Mesendoderm (in vitro differentiated cells): ENCODE measurements around the gene SLC9C2.

ENCODE experiments used
- DNase-seq: peaks from one replicate; pipeline ENCODE4 v3.0.0; 2013
- H2AK5ac ChIP-seq: 2 replicates; pipeline ENCODE4 v1.6.1; 2013; ENCODE audit warnings: low read length, inconsistent platforms
- H2BK120ac ChIP-seq: 2 replicates; pipeline ENCODE4 v1.6.1; 2013; ENCODE audit warnings: low read depth, mild to moderate bottlenecking, low read length, moderate library complexity, mixed read lengths
- H2BK15ac ChIP-seq: replicated peaks from 2 replicates; pipeline ENCODE4 v1.6.1; 2013; ENCODE audit warnings: low read depth, mild to moderate bottlenecking, moderate library complexity
- H2BK5ac ChIP-seq: 2 replicates; pipeline ENCODE4 v1.6.1; 2013; ENCODE audit warnings: low read length, inconsistent platforms
- H3K18ac ChIP-seq: 2 replicates; pipeline ENCODE4 v1.6.1; 2013; ENCODE audit warnings: mild to moderate bottlenecking, low read length, mixed read lengths
- H3K23ac ChIP-seq: one replicate; pipeline ENCODE4 v1.6.1; 2013; ENCODE audit warnings: low read length
- H3K27ac ChIP-seq: 2 replicates; pipeline ENCODE4 v1.5.1; 2013; ENCODE audit warnings: low read depth, mild to moderate bottlenecking, inconsistent platforms, low read length, moderate library complexity
- H3K27me3 ChIP-seq: 2 replicates; pipeline ENCODE4 v1.6.1; 2013; ENCODE audit warnings: low read length, control low read depth, mild to moderate bottlenecking, inconsistent platforms; ENCODE audit not compliant: insufficient read depth, poor library complexity
- H3K36me3 ChIP-seq: 2 replicates; pipeline ENCODE4 v1.6.1; 2013; ENCODE audit warnings: low read length, inconsistent platforms; ENCODE audit not compliant: control insufficient read depth, insufficient read depth
- H3K4ac ChIP-seq: one replicate; pipeline ENCODE4 v1.6.1; 2013; ENCODE audit warnings: low read depth, mild to moderate bottlenecking, low read length, moderate library complexity
- H3K4me1 ChIP-seq: 2 replicates; pipeline ENCODE4 v1.6.1; 2013; ENCODE audit warnings: low read depth, low read length, inconsistent platforms; ENCODE audit not compliant: control insufficient read depth
- H3K4me2 ChIP-seq: 2 replicates; pipeline ENCODE4 v1.6.1; 2013; ENCODE audit warnings: low read length
- H3K4me3 ChIP-seq: 2 replicates; pipeline ENCODE4 v1.5.1; 2013; ENCODE audit warnings: mild to moderate bottlenecking, low read length
- H3K56ac ChIP-seq: one replicate; pipeline ENCODE4 v1.6.1; 2013; ENCODE audit warnings: low read length
- H3K79me1 ChIP-seq: 2 replicates; pipeline ENCODE4 v1.6.1; 2013; ENCODE audit warnings: low read length, inconsistent platforms
- H3K79me2 ChIP-seq: 2 replicates; pipeline ENCODE4 v1.6.1; 2013; ENCODE audit warnings: mild to moderate bottlenecking, low read length; ENCODE audit not compliant: control insufficient read depth, insufficient read depth
- H3K9ac ChIP-seq: 2 replicates; pipeline ENCODE4 v1.6.1; 2013; ENCODE audit warnings: low read length, inconsistent platforms
- H4K5ac ChIP-seq: one replicate; pipeline ENCODE4 v1.6.1; 2013; ENCODE audit warnings: low read length
- H4K8ac ChIP-seq: one replicate; pipeline ENCODE4 v1.6.1; 2013; ENCODE audit warnings: low read depth, mild to moderate bottlenecking, control low read depth, low read length, moderate library complexity
- WGBS: extraction: QIAGEN DNeasy Blood & Tissue Kit; methylation state at CpG from one replicate; pipeline ENCODE4 v1.1.7; 2013; ENCODE audit warnings: low lambda C conversion rate, missing lambda C conversion rate; ENCODE audit not compliant: insufficient coverage; ENCODE audit errors: extremely low coverage; 5-methylcytosine and 5-hydroxymethylcytosine counted together

SLC9C2 gene

GRCh38 chr1:173553312-173553711, 49.6 kb downstream of the SLC9C2 start:
- Histone ChIP-seq H3K4ac (no peak overlapping the region), H3K4me1 (no peaks in the 10 kb centered on the region), H2BK15ac (no peak overlapping the region), H3K4me3 (no peak overlapping the region), H3K56ac (no peak overlapping the region), H3K27ac (no peak overlapping the region), H3K23ac (no peak overlapping the region), H4K8ac (no peak overlapping the region), H2AK5ac (no peak overlapping the region), H2BK5ac (no peak overlapping the region), H3K79me1 (no peaks in the 10 kb centered on the region), H3K18ac (no peak overlapping the region), H3K9ac (no peak overlapping the region), H2BK120ac (no peak overlapping the region), H3K27me3 (no peaks in the 10 kb centered on the region), H3K4me2 (no peak overlapping the region), H3K36me3 (no peaks in the 10 kb centered on the region), H4K5ac (no peak overlapping the region), H3K79me2 (no peaks in the 10 kb centered on the region)
- DNase-seq, result no peak

- H3K9ac ChIP-seq, result no peak overlapping the region
- no peak overlapping the region for H4K8ac ChIP-seq
- H3K79me1 ChIP-seq, result no peaks in the 10 kb centered on the region
- no peak for DNase-seq
- H3K18ac ChIP-seq, result no peak overlapping the region
- no peak overlapping the region for H2BK120ac ChIP-seq
- no peak overlapping the region for H3K56ac ChIP-seq
- H2AK5ac ChIP-seq, result no peak overlapping the region
- no peak overlapping the region for H3K27ac ChIP-seq
- H3K36me3 ChIP-seq, result no peaks in the 10 kb centered on the region
- no CpG with 5 or more reads among the region's 3 CpGs for WGBS
- H4K5ac ChIP-seq, result no peak overlapping the region
- no peak overlapping the region for H3K4me2 ChIP-seq
- H2BK5ac ChIP-seq, result no peak overlapping the region
- H3K4ac ChIP-seq, result no peak overlapping the region
- H3K27me3 ChIP-seq, result no peaks in the 10 kb centered on the region
- no peaks in the 10 kb centered on the region for H3K4me1 ChIP-seq
- no peak overlapping the region for H3K23ac ChIP-seq
- no peak overlapping the region for H2BK15ac ChIP-seq
- H3K4me3 ChIP-seq, result no peak overlapping the region
- H3K79me2 ChIP-seq, result no peaks in the 10 kb centered on the region
These were observed 51.2 kb downstream of the SLC9C2 start for GRCh38 chr1:173551699-173552098.

- no peak overlapping the region for H4K8ac ChIP-seq
- H2BK15ac ChIP-seq, result no peak overlapping the region
- H3K4me3 ChIP-seq, result no peak overlapping the region
- no peak for DNase-seq
- no peak overlapping the region for H3K18ac ChIP-seq
- H3K9ac ChIP-seq, result no peak overlapping the region
- H3K56ac ChIP-seq, result no peak overlapping the region
- H3K4me2 ChIP-seq, result no peak overlapping the region
- H3K36me3 ChIP-seq, result no peaks in the 10 kb centered on the region
- no CpG with 5 or more reads among the region's 2 CpGs for WGBS
- H3K79me2 ChIP-seq, result no peaks in the 10 kb centered on the region
- H3K4me1 ChIP-seq, result no peaks in the 10 kb centered on the region
- no peaks in the 10 kb centered on the region for H3K27me3 ChIP-seq
- H2AK5ac ChIP-seq, result no peak overlapping the region
- H3K4ac ChIP-seq, result no peak overlapping the region
- no peaks in the 10 kb centered on the region for H3K79me1 ChIP-seq
- H2BK5ac ChIP-seq, result no peak overlapping the region
- no peak overlapping the region for H4K5ac ChIP-seq
- no peak overlapping the region for H3K23ac ChIP-seq
- no peak overlapping the region for H2BK120ac ChIP-seq
- no peak overlapping the region for H3K27ac ChIP-seq
These were observed 53.1 kb downstream of the SLC9C2 start for GRCh38 chr1:173549813-173550212.

GRCh38 chr1:173545688-173546087, 57.2 kb downstream of the SLC9C2 start:
- Histone ChIP-seq H2BK15ac (no peak overlapping the region), H3K23ac (no peak overlapping the region), H2AK5ac (no peak overlapping the region), H3K4ac (no peak overlapping the region), H3K4me2 (no peak overlapping the region), H3K27ac (no peak overlapping the region), H3K79me2 (no peaks in the 10 kb centered on the region), H3K36me3 (no peaks in the 10 kb centered on the region), H3K4me1 (no peaks in the 10 kb centered on the region), H2BK5ac (no peak overlapping the region), H4K8ac (no peak overlapping the region), H3K27me3 (no peaks in the 10 kb centered on the region), H4K5ac (no peak overlapping the region), H3K79me1 (no peaks in the 10 kb centered on the region), H2BK120ac (no peak overlapping the region), H3K4me3 (no peak overlapping the region), H3K18ac (no peak overlapping the region), H3K9ac (no peak overlapping the region), H3K56ac (no peak overlapping the region)
- peak; percentile 20 for DNase-seq
- whole genome bisulfite sequencing, result no CpG with 5 or more reads among the region's 3 CpGs

GRCh38 chr1:173536223-173536622, 66.6 kb downstream of the SLC9C2 start:
- H2AK5ac ChIP-seq, result no peak overlapping the region
- H3K9ac ChIP-seq, result no peak overlapping the region
- no peak overlapping the region for H3K4me3 ChIP-seq
- H2BK15ac ChIP-seq, result no peak overlapping the region
- DNase-seq, result no peak
- no peaks in the 10 kb centered on the region for H3K4me1 ChIP-seq
- H4K8ac ChIP-seq, result peak overlapping the region; percentile 13
- no peak overlapping the region for H3K18ac ChIP-seq
- H3K79me2 ChIP-seq, result no peaks in the 10 kb centered on the region
- H3K27ac ChIP-seq, result no peak overlapping the region
- H3K36me3 ChIP-seq, result no peaks in the 10 kb centered on the region
- H4K5ac ChIP-seq, result no peak overlapping the region
- no peak overlapping the region for H2BK120ac ChIP-seq
- H3K4ac ChIP-seq, result no peak overlapping the region
- H3K23ac ChIP-seq, result no peak overlapping the region
- no peak overlapping the region for H3K56ac ChIP-seq
- H2BK5ac ChIP-seq, result no peak overlapping the region
- no peaks in the 10 kb centered on the region for H3K79me1 ChIP-seq
- H3K4me2 ChIP-seq, result no peak overlapping the region
- H3K27me3 ChIP-seq, result no peaks in the 10 kb centered on the region

- no peak overlapping the region for H2AK5ac ChIP-seq
- no peak overlapping the region for H3K4ac ChIP-seq
- no peak overlapping the region for H4K5ac ChIP-seq
- no peak for DNase-seq
- H3K4me1 ChIP-seq, result no peaks in the 10 kb centered on the region
- no peak overlapping the region for H2BK15ac ChIP-seq
- H3K79me1 ChIP-seq, result no peaks in the 10 kb centered on the region
- H3K9ac ChIP-seq, result no peak overlapping the region
- H3K27ac ChIP-seq, result no peak overlapping the region
- H2BK120ac ChIP-seq, result no peak overlapping the region
- no peak overlapping the region for H3K4me2 ChIP-seq
- no peak overlapping the region for H3K18ac ChIP-seq
- no peak overlapping the region for H4K8ac ChIP-seq
- H3K4me3 ChIP-seq, result no peak overlapping the region
- no peak overlapping the region for H2BK5ac ChIP-seq
- no peaks in the 10 kb centered on the region for H3K36me3 ChIP-seq
- H3K23ac ChIP-seq, result no peak overlapping the region
- H3K27me3 ChIP-seq, result no peaks in the 10 kb centered on the region
- no peak overlapping the region for H3K56ac ChIP-seq
- no peaks in the 10 kb centered on the region for H3K79me2 ChIP-seq
These were observed 70.6 kb downstream of the SLC9C2 start for GRCh38 chr1:173532237-173532636.
